ENCODE results near the gene MECP2. TPM values are rescaled to one million over a fixed set of nuclear protein-coding genes. Genes with fewer than 3 reads are reported as not detected.
A peak's percentile ranks its signal among the peaks of the same experiment; 100 is the strongest.
"Not testable (repeated sequence)": the region's sequence is repeated elsewhere in the genome, so short reads cannot be mapped to it uniquely, and the experiment has no call there.

Gene MECP2
- 16.6 and 17.7 TPM in 2 replicates for polyA plus RNA-seq (2011; rRNA removed)
- 7.4 and 7.8 TPM in 2 replicates for polyA plus RNA-seq (2012; cell fraction: cytosol; rRNA removed)
- 10.5 and 13.7 TPM in 2 replicates for polyA plus RNA-seq (2012; cell fraction: nucleus; rRNA removed)
- 16.5 to 19.2 TPM (median 17.9 TPM) in 3 replicates for polyA plus RNA-seq (2017; fragmentation: RNase III; extraction: RNeasy Plus Mini Kit Qiagen cat#74134 plus additional on column Dnase treatment)
- polyA minus RNA-seq (2011; rRNA and poly(A)+ RNA removed): 24.9 and 29.9 TPM in 2 replicates

- 22% methylated on average over 20 of the region's 75 CpGs for WGBS (ENCODE audit: missing lambda C conversion rate)
- CTCF ChIA-PET: interaction anchor here (0.9 to 1.1 kb wide), 2 partner anchors 14 to 46 kb away, joined by 3 to 4 read pairs; no protein-coding TSS in a partner anchor
Observed at GRCh38 chrX:154097589-154098541, at the start of gene MECP2. MECP2 (minus strand) TSS chrX:154097717.

GRCh38 chrX:154144010-154144409, 46.5 kb upstream of the MECP2 start, which contains the start of gene OPN1LW:
OPN1LW (plus strand) TSS chrX:154144243; CDS start chrX:154144284, 41 bp downstream.
- DNase-seq (ENCODE audit: low read depth in 1 of 2, low spot score in 1 of 2); H3K9me3 ChIP-seq; H3K4me2 ChIP-seq; POLR2A ChIA-PET; ATAC-seq; H3K4me1 ChIP-seq; CTCF ChIA-PET; FAIRE-seq; H3K27ac ChIP-seq; H3K4me3 ChIP-seq: not testable (repeated sequence)
- WGBS (ENCODE audit: missing lambda C conversion rate): 79% methylated on average over 12 of the region's 15 CpGs

More at GRCh38 chrX:154097589-154098541, at the start of gene MECP2:
- ATAC-seq: peak; percentile 92
- Histone ChIP-seq H3K9me3 (no peaks in the 10 kb centered on the region), H3K4me1 (peaks cover 28% of the 10 kb centered on the region), H3K27ac (peak within 1 kb of the TSS; percentile 98 to 99), H3K4me3 (peak within 1 kb of the TSS; percentile 99), H3K4me2 (peak within 1 kb of the TSS; percentile 83)
- POLR2A ChIA-PET: no interaction called here
- TF ChIP-seq ZC3H11A (IDR thresholded peaks at IDR 0.05) (no peak), POLR2A (IDR thresholded peaks at IDR 0.05; ENCODE audit: low read length) (peak; percentile 31), JUN (IDR thresholded peaks at IDR 0.05) (0 out of 5 replicates have a peak, but pooled peaks of 1 of the 2 experiments have one; percentile 6)
- TF ChIP-seq, protein P1, sequence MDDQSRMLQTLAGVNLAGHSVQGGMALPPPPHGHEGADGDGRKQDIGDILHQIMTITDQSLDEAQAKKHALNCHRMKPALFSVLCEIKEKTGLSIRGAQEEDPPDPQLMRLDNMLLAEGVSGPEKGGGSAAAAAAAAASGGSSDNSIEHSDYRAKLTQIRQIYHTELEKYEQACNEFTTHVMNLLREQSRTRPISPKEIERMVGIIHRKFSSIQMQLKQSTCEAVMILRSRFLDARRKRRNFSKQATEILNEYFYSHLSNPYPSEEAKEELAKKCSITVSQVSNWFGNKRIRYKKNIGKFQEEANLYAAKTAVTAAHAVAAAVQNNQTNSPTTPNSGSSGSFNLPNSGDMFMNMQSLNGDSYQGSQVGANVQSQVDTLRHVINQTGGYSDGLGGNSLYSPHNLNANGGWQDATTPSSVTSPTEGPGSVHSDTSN (IDR thresholded peaks at IDR 0.05): peak; percentile 72
- TF ChIP-seq, protein P2, sequence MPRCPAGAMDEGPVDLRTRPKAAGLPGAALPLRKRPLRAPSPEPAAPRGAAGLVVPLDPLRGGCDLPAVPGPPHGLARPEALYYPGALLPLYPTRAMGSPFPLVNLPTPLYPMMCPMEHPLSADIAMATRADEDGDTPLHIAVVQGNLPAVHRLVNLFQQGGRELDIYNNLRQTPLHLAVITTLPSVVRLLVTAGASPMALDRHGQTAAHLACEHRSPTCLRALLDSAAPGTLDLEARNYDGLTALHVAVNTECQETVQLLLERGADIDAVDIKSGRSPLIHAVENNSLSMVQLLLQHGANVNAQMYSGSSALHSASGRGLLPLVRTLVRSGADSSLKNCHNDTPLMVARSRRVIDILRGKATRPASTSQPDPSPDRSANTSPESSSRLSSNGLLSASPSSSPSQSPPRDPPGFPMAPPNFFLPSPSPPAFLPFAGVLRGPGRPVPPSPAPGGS (IDR thresholded peaks at IDR 0.05): 0 out of 3 replicates have a peak, but pooled peaks have one; percentile 52
- DNase-seq (ENCODE audit: low read depth in 1 of 2, low spot score in 1 of 2): peak; percentile 93 to 95
- no peak for FAIRE-seq

DNA sequence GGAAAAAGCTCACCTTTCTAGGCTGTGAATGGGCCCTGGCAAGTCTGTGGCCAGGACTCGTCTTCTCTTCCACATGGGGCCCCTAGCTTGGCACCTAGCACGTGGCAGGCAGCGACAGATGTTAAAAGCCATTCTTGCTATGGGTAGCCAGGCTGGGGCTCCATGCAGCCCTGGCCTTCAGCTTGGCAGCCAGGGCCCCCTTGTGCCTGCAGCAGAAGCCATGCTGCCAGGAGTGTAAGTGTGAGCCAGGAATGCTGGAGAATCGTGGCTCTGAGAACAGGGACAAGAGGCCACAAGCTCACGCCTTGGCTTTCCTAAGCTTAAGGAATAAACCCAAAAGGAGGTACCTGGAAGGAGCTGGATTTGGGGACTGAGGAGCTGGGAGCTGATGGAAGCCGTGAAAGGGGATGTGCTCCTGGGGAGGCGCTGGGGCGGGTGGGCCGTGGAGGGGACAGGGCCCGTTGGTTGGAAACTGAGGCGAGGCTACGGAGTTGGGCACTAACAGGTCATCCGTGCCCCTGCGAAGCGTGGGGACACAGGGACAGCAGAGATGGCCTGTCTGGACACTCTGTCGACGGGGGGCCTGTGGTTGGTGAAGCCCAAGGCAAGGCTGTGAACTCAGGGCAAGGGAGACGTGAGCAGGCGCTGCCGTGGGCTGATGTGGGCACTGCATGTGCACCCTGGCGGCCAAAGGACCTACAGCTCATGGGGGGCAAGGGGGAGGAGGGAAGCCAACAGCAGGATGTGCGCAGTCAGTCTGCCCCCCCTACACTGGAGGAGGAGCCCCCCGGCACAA, 45.6 kb upstream of the MECP2 start:
- WGBS (ENCODE audit: missing lambda C conversion rate): 71% methylated on average over 12 of the region's 23 CpGs
- TF ChIP-seq FOSB (CRISPR knock-in tag; IDR thresholded peaks at IDR 0.05) (no peak), NFE2L2 (conservative IDR thresholded peaks at IDR 0.05; ENCODE audit: low read length) (no peak), JUN (IDR thresholded peaks at IDR 0.05) (no peak), FOSL2 (IDR thresholded peaks at IDR 0.05) (no peak), FOSL2 (CRISPR knock-in tag; IDR thresholded peaks at IDR 0.05) (no peak), HOXB13 (CRISPR knock-in tag; IDR thresholded peaks at IDR 0.05; ENCODE audit: low read depth) (no peak), EHMT2 (IDR thresholded peaks at IDR 0.05; ENCODE audit: low read depth) (no peak)
- TF ChIP-seq, protein P3, sequence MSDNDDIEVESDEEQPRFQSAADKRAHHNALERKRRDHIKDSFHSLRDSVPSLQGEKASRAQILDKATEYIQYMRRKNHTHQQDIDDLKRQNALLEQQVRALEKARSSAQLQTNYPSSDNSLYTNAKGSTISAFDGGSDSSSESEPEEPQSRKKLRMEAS (IDR thresholded peaks at IDR 0.05): no peak
- Histone ChIP-seq H3K9me3 (no peaks in the 10 kb centered on the region), H3K4me2 (no peak overlapping the region), H3K27ac (no peak overlapping the region), H3K4me1 (no peaks in the 10 kb centered on the region), H3K4me3 (no peak overlapping the region)
- ATAC-seq: no peak
- CTCF ChIA-PET: interaction anchor here (1.3 kb wide), 1 partner anchor 122 kb away, joined by 3 read pairs; no protein-coding TSS in a partner anchor
- POLR2A ChIA-PET: no interaction called here
- FAIRE-seq: no peak
- DNase-seq (ENCODE audit: low read depth in 1 of 2, low spot score in 1 of 2): no peak

DNA sequence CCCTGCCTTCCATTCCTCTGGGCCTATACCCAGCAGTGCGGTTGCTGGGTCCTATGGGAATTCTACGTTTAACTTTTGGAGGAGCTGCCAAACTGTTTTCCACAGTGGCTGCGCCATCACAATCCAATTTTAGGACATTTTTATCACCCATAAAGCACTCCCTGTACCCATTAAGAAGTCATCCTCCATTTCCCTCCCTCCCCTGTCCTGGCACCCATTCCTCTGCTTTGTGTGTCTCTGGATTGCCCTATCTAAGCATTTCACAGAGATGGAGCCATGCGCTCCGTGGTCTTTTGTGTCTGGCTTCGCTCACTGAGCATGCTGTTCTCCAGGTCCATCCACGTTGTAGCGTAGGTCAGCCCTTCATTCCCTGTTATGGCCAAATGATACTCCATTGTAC, 44.9 kb upstream of the MECP2 start:
- CTCF ChIA-PET: interaction anchor here (1.3 kb wide), 1 partner anchor 121 kb away, joined by 3 read pairs; no protein-coding TSS in a partner anchor
- Histone ChIP-seq H3K4me3 (no peak overlapping the region), H3K4me1 (no peaks in the 10 kb centered on the region), H3K9me3 (no peaks in the 10 kb centered on the region), H3K4me2 (no peak overlapping the region), H3K27ac (no peak overlapping the region)
- FAIRE-seq (no peak), ATAC-seq (no peak), DNase-seq (ENCODE audit: low read depth in 1 of 2, low spot score in 1 of 2) (no peak)
- POLR2A ChIA-PET: no interaction called here
- 82% methylated on average over 8 of the region's 8 CpGs for WGBS (ENCODE audit: missing lambda C conversion rate)
- TF ChIP-seq JUNB (IDR thresholded peaks at IDR 0.05) (no peak), HOXB5 (CRISPR knock-in tag; IDR thresholded peaks at IDR 0.05) (no peak)
- TF ChIP-seq, protein P4, sequence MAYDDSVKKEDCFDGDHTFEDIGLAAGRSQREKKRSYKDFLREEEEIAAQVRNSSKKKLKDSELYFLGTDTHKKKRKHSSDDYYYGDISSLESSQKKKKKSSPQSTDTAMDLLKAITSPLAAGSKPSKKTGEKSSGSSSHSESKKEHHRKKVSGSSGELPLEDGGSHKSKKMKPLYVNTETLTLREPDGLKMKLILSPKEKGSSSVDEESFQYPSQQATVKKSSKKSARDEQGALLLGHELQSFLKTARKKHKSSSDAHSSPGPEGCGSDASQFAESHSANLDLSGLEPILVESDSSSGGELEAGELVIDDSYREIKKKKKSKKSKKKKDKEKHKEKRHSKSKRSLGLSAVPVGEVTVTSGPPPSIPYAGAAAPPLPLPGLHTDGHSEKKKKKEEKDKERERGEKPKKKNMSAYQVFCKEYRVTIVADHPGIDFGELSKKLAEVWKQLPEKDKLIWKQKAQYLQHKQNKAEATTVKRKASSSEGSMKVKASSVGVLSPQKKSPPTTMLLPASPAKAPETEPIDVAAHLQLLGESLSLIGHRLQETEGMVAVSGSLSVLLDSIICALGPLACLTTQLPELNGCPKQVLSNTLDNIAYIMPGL (CRISPR knock-in tag; IDR thresholded peaks at IDR 0.05; ENCODE audit: borderline replicate concordance): no peak
